GM18498 (cell line): Measurements from ENCODE around the gene ZNF227.
"Not testable (repeated sequence)": the region's sequence is repeated elsewhere in the genome, so short reads cannot be mapped to it uniquely, and the experiment has no call there.

ENCODE experiments used
- ATAC-seq: cut with Tn5 transposase; IDR thresholded peaks from one replicate; pipeline ENCODE4 v1.9.1; 2021; ENCODE audit warnings: mild to moderate bottlenecking, moderate library complexity; ENCODE audit not compliant: unreplicated experiment

Gene ZNF227

GRCh38 chr19:44212250-44212865 lies at the start of gene ZNF227:
Gene ZNF227 (plus strand): TSS chr19:44212532. CDS start chr19:44217793, 5,261 bp downstream.
- ATAC-seq, result peak; percentile 82

- no peak for ATAC-seq
Measured at GRCh38 chr19:44163789-44164188, 48.5 kb upstream of the ZNF227 start.

GRCh38 chr19:44164327-44164672 lies 48.0 kb upstream of the ZNF227 start:
- ATAC-seq, result peak; percentile 7

DNA sequence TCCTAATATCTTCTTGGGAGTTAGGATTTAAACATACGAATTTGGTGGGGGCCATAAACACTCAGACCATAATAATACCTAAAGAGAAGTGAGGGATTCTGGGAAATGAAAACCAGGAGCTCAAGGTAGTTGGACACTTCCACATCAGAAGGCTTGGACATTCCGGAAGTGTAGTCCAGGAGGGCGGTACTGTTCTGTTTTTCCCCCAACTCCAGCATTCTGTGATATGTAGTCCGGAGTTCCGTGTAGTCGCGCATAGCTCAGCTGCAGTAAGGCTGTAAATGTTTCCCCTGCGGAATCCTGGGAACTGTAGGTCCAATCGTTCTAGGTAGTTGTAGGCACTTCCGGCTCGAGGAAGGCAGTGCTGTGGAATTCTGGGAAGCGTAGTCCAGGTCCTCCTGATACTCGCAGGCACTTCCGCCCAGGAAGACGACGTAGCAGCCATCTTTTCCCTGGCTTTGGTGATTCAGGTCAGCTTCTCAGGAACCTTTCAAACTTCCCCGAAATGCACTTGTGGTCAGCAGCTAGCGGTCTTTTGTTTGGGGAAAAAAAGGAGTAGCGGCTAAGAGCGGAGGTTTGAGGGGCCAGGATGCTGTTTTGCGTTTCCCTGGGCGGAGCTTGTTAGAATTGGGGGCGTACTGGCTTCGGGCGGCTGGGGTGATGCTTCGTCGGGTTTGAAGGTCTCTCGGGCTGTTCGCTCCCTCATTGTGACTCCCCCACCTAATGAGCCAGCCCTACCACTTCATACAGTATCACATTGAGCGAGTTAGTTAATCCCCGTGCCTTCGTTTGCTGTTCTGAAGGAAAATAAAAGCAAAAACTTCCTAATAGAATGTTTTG lies 47.4 kb upstream of the ZNF227 start, which contains the start of gene ZNF226:
Gene ZNF226 (plus strand): TSS at position 428 of the 840 bp plus-strand sequence. CDS start 4,981 bp downstream, outside the sequence.
- peak; percentile 86 for ATAC-seq

GRCh38 chr19:44170660-44171059 lies 41.7 kb upstream of the ZNF227 start:
- ATAC-seq, result not testable (repeated sequence)

DNA sequence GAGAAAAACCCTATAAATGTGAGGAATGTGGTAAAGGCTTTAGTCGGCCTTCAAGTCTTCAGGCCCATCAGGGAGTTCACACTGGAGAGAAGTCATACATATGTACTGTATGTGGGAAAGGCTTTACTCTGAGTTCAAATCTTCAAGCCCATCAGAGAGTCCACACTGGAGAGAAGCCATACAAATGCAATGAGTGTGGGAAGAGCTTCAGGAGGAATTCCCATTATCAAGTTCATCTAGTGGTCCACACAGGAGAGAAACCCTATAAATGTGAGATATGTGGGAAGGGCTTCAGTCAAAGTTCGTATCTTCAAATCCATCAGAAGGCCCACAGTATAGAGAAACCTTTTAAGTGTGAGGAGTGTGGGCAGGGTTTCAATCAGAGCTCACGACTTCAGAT lies 35.7 kb upstream of the ZNF227 start:
- ATAC-seq, result no peak

- ATAC-seq, result no peak
Measured at GRCh38 chr19:44180968-44181367, 31.4 kb upstream of the ZNF227 start.

- no peak for ATAC-seq
Measured at GRCh38 chr19:44182145-44182544, 30.2 kb upstream of the ZNF227 start.

GRCh38 chr19:44190020-44190419 lies 22.3 kb upstream of the ZNF227 start:
- ATAC-seq, result no peak

GRCh38 chr19:44192127-44192526 lies 20.2 kb upstream of the ZNF227 start:
- no peak for ATAC-seq

DNA sequence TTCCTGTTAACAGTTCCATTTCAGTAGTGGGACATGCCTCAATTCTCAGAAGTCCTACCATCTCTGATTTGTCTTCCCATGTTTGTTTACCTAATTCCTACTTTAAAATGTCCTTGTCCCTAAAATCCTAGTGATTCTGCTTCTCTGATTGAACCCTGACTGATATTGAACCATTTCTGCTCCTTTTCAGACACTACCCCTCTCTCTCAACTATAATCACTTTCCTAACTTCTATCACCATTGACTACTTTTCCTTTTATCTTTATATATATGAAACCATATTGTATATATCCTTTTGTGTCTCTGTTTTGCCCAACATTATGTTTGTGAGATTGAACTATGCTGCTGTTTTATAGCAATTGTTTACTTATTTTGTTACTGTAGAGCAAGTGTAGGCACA lies 15.6 kb upstream of the ZNF227 start:
- no peak for ATAC-seq

DNA sequence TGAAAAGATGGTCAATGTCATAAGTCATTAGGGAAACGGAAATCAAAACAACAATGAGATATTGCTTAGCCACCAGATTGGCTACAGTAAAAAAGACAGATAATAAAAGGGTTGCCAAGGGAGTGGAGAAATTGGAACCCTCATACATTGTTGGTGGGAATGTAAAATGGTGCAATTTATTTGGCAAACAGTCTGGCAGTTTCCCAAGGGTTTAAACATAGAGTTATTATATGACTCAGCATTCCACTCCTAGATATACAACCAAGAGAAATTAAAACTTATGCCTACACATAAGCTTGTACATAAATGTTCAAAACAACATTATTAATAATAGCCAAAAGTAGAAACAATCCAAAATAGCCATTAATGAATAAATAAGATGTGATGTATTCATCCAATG lies 9.9 kb upstream of the ZNF227 start:
- ATAC-seq, result no peak

DNA sequence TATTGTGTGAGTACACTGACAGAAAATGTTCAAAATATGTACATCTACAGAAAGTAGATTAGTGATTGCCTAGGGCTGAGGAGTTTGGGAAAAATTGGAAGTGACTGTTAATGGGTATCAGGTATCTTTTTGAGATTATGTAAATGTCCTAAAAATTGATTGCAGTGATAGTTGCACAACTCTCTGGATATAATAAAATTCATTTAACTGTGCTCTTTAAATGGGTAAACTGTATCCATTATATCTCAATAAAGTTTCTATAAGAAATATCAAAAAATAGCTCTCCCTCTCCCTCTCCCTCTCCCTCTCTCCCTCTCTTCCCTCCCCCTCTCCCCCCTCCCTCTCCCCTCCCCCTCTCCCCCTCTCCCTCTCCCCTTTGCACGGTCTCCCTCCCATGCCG lies 9.4 kb upstream of the ZNF227 start:
- no peak for ATAC-seq

GRCh38 chr19:44203877-44204276 lies 8.5 kb upstream of the ZNF227 start:
- not testable (repeated sequence) for ATAC-seq

DNA sequence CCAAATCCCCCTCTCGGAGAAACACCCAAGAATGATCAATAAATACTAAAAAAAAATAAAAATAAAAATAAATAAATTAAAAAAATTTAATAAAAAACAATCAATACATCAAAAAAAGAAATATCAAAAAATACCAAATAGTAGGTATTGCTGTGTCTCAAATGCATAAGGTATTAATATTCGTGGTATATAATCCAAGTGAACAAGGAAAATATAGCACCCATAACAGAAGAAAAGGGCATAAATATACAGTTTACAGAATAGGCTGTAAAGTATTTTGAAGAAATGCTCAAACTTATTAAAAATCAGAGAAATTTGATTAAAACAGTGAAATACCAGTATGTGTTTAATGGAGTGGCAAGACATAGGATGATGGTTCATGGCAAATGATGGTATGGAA lies 7.6 kb upstream of the ZNF227 start:
- ATAC-seq, result no peak

DNA sequence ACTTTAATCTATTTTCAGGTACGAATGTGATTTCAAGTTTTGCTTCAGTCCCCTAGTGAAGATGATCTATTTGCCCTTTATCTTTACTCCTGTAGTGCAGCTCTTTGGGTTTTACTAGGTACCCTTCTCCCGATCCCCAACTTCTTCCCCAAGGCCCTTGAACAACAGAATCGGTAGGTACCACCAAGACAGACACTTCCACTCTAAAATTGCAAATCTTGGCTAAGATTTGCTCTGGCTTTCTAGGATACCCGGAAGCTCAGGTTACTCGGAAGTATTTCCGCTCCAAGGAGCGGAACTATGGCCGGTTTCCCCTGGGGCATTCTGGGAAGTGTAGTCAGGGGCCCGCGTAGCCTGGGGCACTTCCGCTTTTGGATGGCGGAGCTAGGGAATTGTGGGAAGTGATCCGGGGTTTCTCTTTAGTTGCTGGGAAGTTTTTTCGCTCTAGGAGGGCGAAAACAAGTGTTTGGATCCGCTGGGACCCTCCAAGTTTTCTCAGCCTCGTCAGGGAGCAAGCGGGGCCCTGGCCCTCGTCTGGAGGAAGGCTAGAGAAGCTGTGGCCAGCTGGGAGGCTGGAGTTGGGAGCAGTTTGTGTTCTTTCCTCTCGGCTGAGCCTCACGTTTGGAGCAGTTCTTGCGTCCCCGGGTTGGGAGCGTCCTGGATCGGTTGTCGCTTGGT lies 5.1 kb upstream of the ZNF227 start:
- ATAC-seq, result peak; percentile 89

GRCh38 chr19:44212866-44213346 lies 574 bp downstream of the ZNF227 start:
- ATAC-seq, result no peak

DNA sequence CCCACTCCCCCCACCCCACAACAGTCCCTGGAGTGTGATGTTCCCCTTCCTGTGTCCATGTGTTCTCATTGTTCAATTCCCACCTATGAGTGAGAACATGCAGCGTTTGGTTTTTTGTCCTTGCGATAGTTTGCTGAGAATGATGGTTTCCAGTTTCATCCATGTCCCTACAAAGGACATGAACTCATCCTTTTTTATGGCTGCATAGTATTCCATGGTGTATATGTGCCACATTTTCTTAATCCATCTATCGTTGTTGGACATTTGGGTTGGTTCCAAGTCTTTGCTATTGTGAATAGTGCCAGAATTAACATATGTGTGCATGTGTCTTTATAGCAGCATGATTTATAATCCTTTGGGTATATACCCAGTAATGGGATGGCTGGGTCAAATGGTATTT lies 7.6 kb downstream of the ZNF227 start:
- not testable (repeated sequence) for ATAC-seq

DNA sequence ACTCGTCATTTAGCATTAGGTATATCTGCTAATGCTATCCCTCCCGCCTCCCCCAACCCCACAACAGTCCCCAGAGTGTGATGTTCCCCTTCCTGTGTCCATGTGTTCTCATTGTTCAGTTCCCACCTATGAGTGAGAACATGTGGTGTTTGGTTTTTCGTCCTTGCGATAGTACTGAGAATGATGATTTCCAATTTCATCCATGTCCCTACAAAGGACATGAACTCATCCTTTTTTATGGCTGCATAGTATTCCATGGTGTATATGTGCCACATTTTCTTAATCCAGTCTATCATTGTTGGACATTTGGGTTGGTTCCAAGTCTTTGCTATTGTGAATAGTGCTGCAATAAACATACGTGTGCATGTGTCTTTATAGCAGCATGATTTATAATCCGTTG lies 8.4 kb downstream of the ZNF227 start:
- ATAC-seq, result not testable (repeated sequence)

DNA sequence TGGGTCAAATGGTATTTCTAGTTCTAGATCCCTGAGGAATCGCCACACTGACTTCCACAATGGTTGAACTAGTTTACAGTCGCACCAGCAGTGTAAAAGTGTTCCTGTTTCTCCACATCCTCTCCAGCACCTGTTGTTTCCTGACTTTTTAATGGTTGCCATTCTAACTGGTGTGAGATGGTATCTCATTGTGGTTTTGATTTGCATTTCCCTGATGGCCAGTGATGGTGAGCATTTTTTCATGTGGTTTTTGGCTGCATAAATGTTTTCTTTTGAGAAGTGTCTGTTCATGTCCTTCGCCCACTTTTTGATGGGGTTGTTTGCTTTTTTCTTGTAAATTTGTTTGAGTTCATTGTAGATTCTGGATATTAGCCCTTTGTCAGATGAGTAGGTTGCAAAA lies 9.0 kb downstream of the ZNF227 start:
- ATAC-seq, result not testable (repeated sequence)

DNA sequence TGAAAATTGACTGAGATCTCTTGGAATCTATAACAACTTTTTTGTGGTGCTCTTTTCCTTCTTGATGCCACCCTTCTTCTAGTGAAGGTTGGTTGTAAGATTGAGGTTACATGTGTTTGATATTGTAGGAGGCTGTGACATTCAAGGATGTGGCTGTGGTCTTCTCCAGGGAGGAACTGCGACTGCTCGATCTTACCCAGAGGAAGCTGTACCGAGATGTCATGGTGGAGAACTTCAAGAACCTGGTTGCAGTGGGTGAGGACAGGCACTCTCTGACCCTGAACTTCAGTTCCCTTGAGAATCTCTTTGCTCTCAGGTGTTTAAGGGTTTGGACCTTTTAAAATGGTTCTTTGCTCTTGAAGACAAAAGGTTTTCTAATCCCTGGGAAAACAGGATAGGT lies 16.0 kb downstream of the ZNF227 start:
- no peak for ATAC-seq

DNA sequence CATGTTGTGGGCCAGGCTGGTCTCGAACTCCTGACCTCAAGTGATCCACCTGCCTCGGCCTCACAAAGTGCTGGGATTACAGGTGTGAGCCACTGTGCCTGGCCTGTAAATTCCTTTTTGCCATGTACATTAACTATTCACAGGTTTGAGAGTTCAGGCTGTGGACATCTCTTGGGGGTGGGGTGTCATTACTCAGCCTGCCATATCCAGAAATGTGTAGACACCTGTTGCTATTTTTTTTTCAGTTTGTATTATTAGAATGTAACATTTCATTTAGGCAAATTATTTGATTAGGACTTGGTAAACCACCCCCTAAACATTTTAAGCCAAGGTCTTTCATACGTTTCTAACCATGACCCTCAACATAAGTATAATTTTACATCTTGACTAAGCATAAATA lies 20.5 kb downstream of the ZNF227 start:
- ATAC-seq, result no peak
